IMR-90 (cell line): ENCODE results near the gene CENPQ. TPM values are rescaled to one million over a fixed set of nuclear protein-coding genes. Genes with fewer than 3 reads are reported as not detected.
A peak's percentile ranks its signal among the peaks of the same experiment; 100 is the strongest.

Source experiments
- ATAC-seq: fragments of 200-7000 bp; cut with Tn5 transposase; 2 replicates; pipeline ENCODE4 v1.9.1; 2020; ENCODE audit warnings: low read depth, mild to moderate bottlenecking, moderate library complexity
- BruUV-seq: library from RNA; stranded (reverse); fragments of 400-500 nt; replicated peaks from 2 replicates; lab custom pipeline; 2021; lab: Mats Ljungman, UMichigan
- CTCF ChIA-PET: fragments of 300-600 bp; formaldehyde crosslinking; extraction: SDS; loops from one replicate; lab custom pipeline; 2021; ENCODE audit warnings: antibody characterized with exemption; lab: Yijun Ruan, JAX
- POLR2A ChIA-PET: fragments of 300-600 bp; sonication (Branson Sonifier 250); formaldehyde crosslinking; loops from one replicate; lab custom pipeline; 2022; ENCODE audit warnings: antibody characterized with exemption; ENCODE audit not compliant: unreplicated experiment; lab: Charles Lee
- DNase-seq: peaks from one replicate; pipeline ENCODE4 v3.0.0; 2013
- H2AFZ ChIP-seq: replicated peaks from 2 replicates; pipeline ENCODE3; 2013; ENCODE audit warnings: low read length, mild to moderate bottlenecking; ENCODE audit not compliant: poor library complexity
- H2AK5ac ChIP-seq: 2 replicates; pipeline ENCODE4 v1.6.1; 2013; ENCODE audit warnings: low read depth, low read length, inconsistent platforms
- H2AK9ac ChIP-seq: replicated peaks from 2 replicates; pipeline ENCODE3; 2013; ENCODE audit warnings: mild to moderate bottlenecking, low read depth, low read length, moderate library complexity; ENCODE audit not compliant: poor library complexity
- H2BK120ac ChIP-seq: 2 replicates; pipeline ENCODE4 v1.6.1; 2013; ENCODE audit warnings: low read depth, low read length, inconsistent platforms
- H2BK15ac ChIP-seq: 3 replicates; pipeline ENCODE4 v1.6.1; 2013; ENCODE audit warnings: low read depth, low read length, inconsistent platforms
- H2BK20ac ChIP-seq: 2 replicates; pipeline ENCODE4 v1.6.1; 2013; ENCODE audit warnings: low read depth, mild to moderate bottlenecking, inconsistent platforms, low read length, moderate library complexity
- H2BK5ac ChIP-seq: 2 replicates; pipeline ENCODE4 v1.6.1; 2013; ENCODE audit warnings: mild to moderate bottlenecking, low read depth, low read length, inconsistent platforms; ENCODE audit not compliant: poor library complexity, severe bottlenecking
- H3K14ac ChIP-seq: replicated peaks from 2 replicates; pipeline ENCODE4 v1.6.1; 2013; ENCODE audit warnings: low read depth, low read length, inconsistent platforms
- H3K18ac ChIP-seq: 2 replicates; pipeline ENCODE4 v1.6.1; 2013; ENCODE audit warnings: low read depth, low read length, control low read depth
- H3K23ac ChIP-seq: 2 replicates; pipeline ENCODE4 v1.6.1; 2013; ENCODE audit warnings: low read depth, low read length, inconsistent platforms
- H3K27ac ChIP-seq: 2 replicates; pipeline ENCODE4 v1.5.1; 2013; ENCODE audit warnings: mild to moderate bottlenecking, control low read depth, low read length; ENCODE audit not compliant: insufficient read depth
- H3K27me3 ChIP-seq: 2 replicates; pipeline ENCODE4 v1.6.1; 2013; ENCODE audit warnings: low read length; ENCODE audit not compliant: control insufficient read depth, insufficient read depth
- H3K36me3 ChIP-seq: 2 replicates; pipeline ENCODE4 v1.6.1; 2013; ENCODE audit warnings: low read length, mixed read lengths; ENCODE audit not compliant: control insufficient read depth, insufficient read depth
- H3K4ac ChIP-seq: 2 replicates; pipeline ENCODE4 v1.6.1; 2013; ENCODE audit warnings: low read depth, low read length, inconsistent platforms
- H3K4me1 ChIP-seq: 2 replicates; pipeline ENCODE4 v1.6.1; 2013; ENCODE audit warnings: low read length, mixed read lengths; ENCODE audit not compliant: control insufficient read depth, insufficient read depth
- H3K4me2 ChIP-seq: 2 replicates; pipeline ENCODE4 v1.6.1; 2013; ENCODE audit warnings: low read depth, mild to moderate bottlenecking, control low read depth, low read length, moderate library complexity
- H3K4me3 ChIP-seq: 2 replicates; pipeline ENCODE4 v1.5.1; 2013; ENCODE audit warnings: low read depth, mild to moderate bottlenecking, control low read depth, low read length, moderate library complexity; ENCODE audit not compliant: insufficient read depth
- H3K56ac ChIP-seq: 2 replicates; pipeline ENCODE4 v1.6.1; 2013; ENCODE audit warnings: low read length, inconsistent platforms; ENCODE audit not compliant: insufficient read depth; ENCODE audit errors: extremely low read depth
- H3K79me1 ChIP-seq, 2 experiments: 2 replicates each; pipeline ENCODE4 v1.6.1; 2013; ENCODE audit warnings: low read length in 2 of 2, inconsistent platforms in 1 of 2, low read depth in 1 of 2
- H3K9ac ChIP-seq: 2 replicates; pipeline ENCODE4 v1.6.1; 2013; ENCODE audit warnings: low read depth, low read length, control low read depth
- H3K9me1 ChIP-seq: 2 replicates; pipeline ENCODE4 v1.6.1; 2013; ENCODE audit warnings: low read length, inconsistent platforms; ENCODE audit not compliant: insufficient read depth
- H3K9me3 ChIP-seq: 2 replicates; pipeline ENCODE4 v1.6.1; 2013; ENCODE audit warnings: low read length; ENCODE audit not compliant: control insufficient read depth, insufficient read depth
- H4K20me1 ChIP-seq: 2 replicates; pipeline ENCODE4 v1.6.1; 2013; ENCODE audit warnings: low read length, inconsistent platforms; ENCODE audit not compliant: insufficient read depth
- H4K5ac ChIP-seq: 2 replicates; pipeline ENCODE4 v1.6.1; 2013; ENCODE audit warnings: mild to moderate bottlenecking, low read depth, low read length, control low read depth
- H4K8ac ChIP-seq, 2 experiments: 2 replicates each; pipeline ENCODE4 v1.6.1; 2013; ENCODE audit warnings: low read depth in 2 of 2, low read length in 2 of 2, control low read depth in 1 of 2, inconsistent platforms in 1 of 2
- H4K91ac ChIP-seq: 2 replicates; pipeline ENCODE4 v1.6.1; 2013; ENCODE audit warnings: low read depth, low read length, inconsistent platforms; ENCODE audit not compliant: insufficient read depth
- CTCF ChIP-seq: conservative IDR thresholded peaks from 2 replicates; pipeline ENCODE4 v1.5.1; 2012; ENCODE audit warnings: mild to moderate bottlenecking, low read depth, low read length, improper control_type of control experiment
- MXI1 ChIP-seq: IDR thresholded peaks from 2 replicates; pipeline ENCODE4 v1.6.1; 2012; ENCODE audit warnings: low read depth, mild to moderate bottlenecking, low read length, moderate library complexity, borderline replicate concordance
- WGBS, 2 experiments: methylation state at CpG; one replicate each; pipeline versions ENCODE4 v1.1.5 to v1.1.7; 2013; ENCODE audit warnings: missing lambda C conversion rate in 2 of 2; ENCODE audit not compliant: insufficient read length in 1 of 2; ENCODE audit errors: extremely low coverage in 2 of 2; 5-methylcytosine and 5-hydroxymethylcytosine counted together
- dilution Hi-C: fragments of 300-500 bp; cut with HindIII; formaldehyde crosslinking; loops from one replicate; pipeline ENCODE4 v1.14.3; 2018; ENCODE audit warnings: low sequenced_read_pairs; ENCODE audit not compliant: unreplicated experiment
- in situ Hi-C: fragments of 300-500 bp; cut with MboI; formaldehyde crosslinking; loops from 3 replicates; pipeline ENCODE4 v1.14.3; 2019; ENCODE audit warnings: low sequenced_read_pairs, inconsistent platforms, mixed read lengths
- intact Hi-C: fragments of 100-400 bp; cut with micrococcal nuclease; formaldehyde crosslinking; loops from 2 replicates; pipeline ENCODE4 v1.10.0; 2022
- polyA plus RNA-seq, 3 experiments: library from polyadenylated mRNA; depleted of rRNA; stranded (reverse); fragments of >200 nt; gene quantifications; 2 replicates each; pipeline ENCODE4 v1.2.3, GENCODE V29; 2012; ENCODE audit warnings: low replicate concordance in 1 of 3
- total RNA-seq: library from RNA; depleted of rRNA; stranded (reverse); fragments of >200 nt; gene quantifications from 2 replicates; pipeline ENCODE4 v1.2.3, GENCODE V29; 2012

The CENPQ gene
- total and polyA plus RNA-seq, 2 of the 4 experiments (the other 2 are of a cell fraction), result 2.2 to 3.7 TPM

- Histone ChIP-seq H3K9me3 (no peaks in the 10 kb centered on the region), H3K56ac (no peak overlapping the region), H3K14ac (no peak overlapping the region), H3K4me3 (no peak overlapping the region), H3K27me3 (no peaks in the 10 kb centered on the region), H3K4me2 (no peak overlapping the region), H3K18ac (no peak overlapping the region), H2AK5ac (no peak overlapping the region), H4K20me1 (no peaks in the 10 kb centered on the region), H3K27ac (no peak overlapping the region), H2AFZ (no peak overlapping the region), H4K91ac (no peak overlapping the region), H3K4me1 (no peaks in the 10 kb centered on the region), H3K9ac (no peak overlapping the region), H3K79me1 (no peaks in the 10 kb centered on the region; a peak in 1 of 4 replicates), H2AK9ac (no peak overlapping the region), H3K36me3 (peaks cover 18% of the 10 kb centered on the region), H2BK5ac (no peak overlapping the region), H4K5ac (no peak overlapping the region), H2BK120ac (no peak overlapping the region), H4K8ac (no peak overlapping the region), H2BK20ac (no peak overlapping the region), H3K23ac (no peak overlapping the region), H3K9me1 (no peaks in the 10 kb centered on the region; the same call in 1 of the 2 replicates), H2BK15ac (no peak overlapping the region), H3K4ac (no peak overlapping the region)
- dilution Hi-C loops (no loop called here), intact Hi-C loops (no loop called here), in situ Hi-C loops (no loop called here)
- POLR2A ChIA-PET, result no interaction called here
- DNase-seq (no peak), ATAC-seq (no peak)
- CTCF ChIA-PET, result no interaction called here
- TF ChIP-seq CTCF (0 out of 2 replicates have a peak, but pooled peaks have one; percentile 26), MXI1 (no peak)
- no CpG with 5 or more reads among the region's 2 CpGs for WGBS, 2 experiments
- no TSS peak for BruUV-seq
These were observed 9.9 kb upstream of the CENPQ start for GRCh38 chr6:49453221-49453620.
